ENCODE measurements around the gene SPATA45. TPM values are rescaled to one million over a fixed set of nuclear protein-coding genes. Genes with fewer than 3 reads are reported as not detected.
"Not testable (repeated sequence)": the region's sequence is repeated elsewhere in the genome, so short reads cannot be mapped to it uniquely, and the experiment has no call there.

The SPATA45 gene
- total and polyA plus RNA-seq, 2 of the 13 experiments (the other 11 are each of a cell fraction or from before 2014, with no cell fraction given): 0.17 to 0.64 TPM

GRCh38 chr1:212833211-212834207, 13.9 kb downstream of the SPATA45 start (continued):
- TF ChIP-seq ARID5B (CRISPR knock-in tag; IDR thresholded peaks at IDR 0.05) (peak; percentile 7; the same call in 1 of the 2 replicates), CREB1 (IDR thresholded peaks at IDR 0.05) (peak; percentile 26; the same call in 1 of the 2 replicates)
- not testable (repeated sequence) for TF ChIP-seq CREB1 (CRISPR knock-in tag; IDR thresholded peaks at IDR 0.05)

GRCh38 chr1:212828395-212828794, 19.1 kb downstream of the SPATA45 start:
- ChIA-PET CTCF (ENCODE audit: low intra/inter-chr PET ratio, low total read pairs) (no interaction called here), POLR2A (interaction anchor here (0.6 to 4.0 kb wide), 8 partner anchors 8 to 67 kb away, joined by 3 to 49 read pairs (median 4); partner anchors contain the start of genes FLVCR1, NSL1, SPATA45 and TATDN3)
- FAIRE-seq: peak; percentile 56
- peak overlapping the region; percentile 98 for H3K27ac ChIP-seq (ENCODE audit: extremely low read length, insufficient read depth, low read length)
- no peak overlapping the region for H2AFZ ChIP-seq (ENCODE audit: low read length)
- no peaks in the 10 kb centered on the region for H3K36me3 ChIP-seq (replicated peaks in 1 of 2; ENCODE audit: control insufficient read depth in 1 of 2, insufficient read depth in 2 of 2, low read length in 2 of 2)
- peak overlapping the region; percentile 32 to 64 (median 36); a peak in 5 of 6 replicates for H3K4me3 ChIP-seq (replicated peaks in 1 of 3; ENCODE audit: insufficient read depth in 1 of 3, low read depth in 2 of 3, low read length in 3 of 3)
- 2% methylated on average over 2 of the region's 2 CpGs for WGBS (ENCODE audit: low lambda C conversion rate)
- no peaks in the 10 kb centered on the region for H3K79me2 ChIP-seq (ENCODE audit: insufficient read depth, low read length)
- ATAC-seq: peak; percentile 75
- no peaks in the 10 kb centered on the region for H3K27me3 ChIP-seq (ENCODE audit: control insufficient read depth in 1 of 2, insufficient read depth in 2 of 2, low read length in 2 of 2)
- BruUV-seq (replicated peaks): no TSS peak
- DNase-seq (ENCODE audit: low spot score): peak; percentile 61
- H3K9ac ChIP-seq (ENCODE audit: insufficient read depth, low read depth, low read length): peak overlapping the region; percentile 75
- H3K4me2 ChIP-seq (ENCODE audit: low read depth, low read length): peak overlapping the region; percentile 98
- intact Hi-C loops (cut with micrococcal nuclease; ENCODE audit: unreplicated experiment) (no loop called here), in situ Hi-C loops (cut with HindIII; ENCODE audit: extremely low pct_ligation_motif_present, low pct_unique_long_range_greater_than_20kb) (no loop called here)
- H4K20me1 ChIP-seq (ENCODE audit: insufficient read depth, low read length): no peaks in the 10 kb centered on the region
- H3K4me1 ChIP-seq (ENCODE audit: insufficient read depth, low read length): peaks cover 48% of the 10 kb centered on the region
- H3K9me3 ChIP-seq (ENCODE audit: low read length): peaks cover 16% of the 10 kb centered on the region
- TF ChIP-seq ZMYM4 (CRISPR knock-in tag; IDR thresholded peaks at IDR 0.05) (no peak), SCMH1 (CRISPR knock-in tag; IDR thresholded peaks at IDR 0.05; ENCODE audit: borderline replicate concordance) (no peak), HOXA9 (CRISPR knock-in tag; IDR thresholded peaks at IDR 0.05; ENCODE audit: borderline replicate concordance) (no peak), ATF7 (IDR thresholded peaks at IDR 0.05) (no peak), ATF7 (CRISPR knock-in tag; IDR thresholded peaks at IDR 0.05) (no peak), ADNP (CRISPR knock-in tag; IDR thresholded peaks at IDR 0.05) (no peak), GATA4 (IDR thresholded peaks at IDR 0.05; ENCODE audit: borderline replicate concordance, low read depth) (no peak), ZMAT3 (CRISPR knock-in tag; conservative IDR thresholded peaks at IDR 0.05) (0 out of 2 replicates have a peak, but pooled peaks have one; percentile 41), ZNF788 (CRISPR knock-in tag; IDR thresholded peaks at IDR 0.05; ENCODE audit: borderline replicate concordance) (peak; percentile 23; the same call in 1 of the 2 replicates), STAT6 (CRISPR knock-in tag; IDR thresholded peaks at IDR 0.05; ENCODE audit: borderline replicate concordance) (no peak), THYN1 (CRISPR knock-in tag; IDR thresholded peaks at IDR 0.05; ENCODE audit: borderline replicate concordance, low read depth) (no peak), CREM (IDR thresholded peaks at IDR 0.05) (no peak), CREM (CRISPR knock-in tag; IDR thresholded peaks at IDR 0.05) (no peak), ZNF3 (CRISPR knock-in tag; IDR thresholded peaks at IDR 0.05) (no peak)

All from HepG2 (cell line).